Stimulated activated effector memory CD8-positive, alpha-beta T cell treated with anti-CD3 and anti-CD28 coated beads, Interleukin-12 subunit alpha, Interleukin-12 subunit beta, amount 100 ng/mL, for 72 hours (primary cell): ENCODE measurements around the gene TAF5L.

ENCODE experiments used
- ATAC-seq: fragments of 150-1000 bp; cut with Tn5 transposase; 2 replicates; pipeline ENCODE4 v1.10.0; 2021
- DNase-seq, 2 donors: peaks; one replicate each; pipeline ENCODE4 v3.0.0; 2021 to 2022; ENCODE audit warnings: low spot score in 2 of 2
- H3K27ac Mint-ChIP-seq: one replicate; pipeline ENCODE4 v1.8.0; 2022; ENCODE audit warnings: mild to moderate bottlenecking, mixed read lengths
- H3K36me3 Mint-ChIP-seq: one replicate; pipeline ENCODE4 v1.8.0; 2022; ENCODE audit warnings: mild to moderate bottlenecking, mixed read lengths
- H3K4me1 Mint-ChIP-seq: one replicate; pipeline ENCODE4 v1.8.0; 2022; ENCODE audit warnings: mixed read lengths
- H3K4me3 Mint-ChIP-seq: one replicate; pipeline ENCODE4 v1.8.0; 2022; ENCODE audit warnings: mild to moderate bottlenecking, mixed read lengths
- H3K9me3 Mint-ChIP-seq: one replicate; pipeline ENCODE4 v1.8.0; 2022; ENCODE audit warnings: mixed read lengths

The TAF5L gene

GRCh38 chr1:229651546-229651945, 25.6 kb upstream of the TAF5L start:
- no peaks in the 10 kb centered on the region for H3K9me3 Mint-ChIP-seq
- no peak for DNase-seq
- no peaks in the 10 kb centered on the region for H3K4me1 Mint-ChIP-seq
- ATAC-seq = no peak
- H3K27ac Mint-ChIP-seq = no peak overlapping the region
- no peak overlapping the region for H3K4me3 Mint-ChIP-seq
- peaks cover 99% of the 10 kb centered on the region for H3K36me3 Mint-ChIP-seq

- no peak for ATAC-seq
- Mint-ChIP-seq H3K4me1 (no peaks in the 10 kb centered on the region), H3K27ac (no peak overlapping the region), H3K4me3 (no peak overlapping the region), H3K36me3 (peaks cover 100% of the 10 kb centered on the region), H3K9me3 (no peaks in the 10 kb centered on the region)
- DNase-seq = no peak
Observed at GRCh38 chr1:229650045-229650444, 24.1 kb upstream of the TAF5L start.

DNA sequence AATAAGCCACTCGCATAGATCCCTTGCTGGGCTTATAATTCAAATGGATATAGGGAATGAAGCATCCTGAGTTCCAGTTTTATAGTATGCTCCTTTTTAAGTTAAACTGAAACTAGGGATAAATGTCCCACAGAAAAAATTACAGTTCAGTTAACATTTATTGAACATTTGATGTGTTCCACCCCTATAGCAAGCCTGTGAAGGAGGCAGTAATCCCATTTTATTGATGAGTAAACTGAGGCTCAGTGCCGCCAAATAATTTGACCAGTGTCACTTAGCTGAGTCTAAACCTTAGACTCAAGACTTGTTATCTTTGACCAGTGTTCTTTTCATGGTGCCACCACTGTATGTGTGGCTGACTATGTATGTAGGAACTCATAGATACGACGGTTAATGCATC, 22.5 kb upstream of the TAF5L start:
- no peak for ATAC-seq
- Mint-ChIP-seq H3K27ac (no peak overlapping the region), H3K4me3 (no peak overlapping the region), H3K9me3 (no peaks in the 10 kb centered on the region), H3K4me1 (no peaks in the 10 kb centered on the region), H3K36me3 (peaks cover 100% of the 10 kb centered on the region)
- DNase-seq = no peak

GRCh38 chr1:229645324-229645993, 19.5 kb upstream of the TAF5L start:
- Mint-ChIP-seq H3K4me1 (peaks cover 7% of the 10 kb centered on the region), H3K36me3 (peaks cover 84% of the 10 kb centered on the region), H3K4me3 (no peak overlapping the region), H3K27ac (no peak overlapping the region), H3K9me3 (no peaks in the 10 kb centered on the region)
- DNase-seq = no peak
- ATAC-seq = no peak

- peaks cover 84% of the 10 kb centered on the region for H3K36me3 Mint-ChIP-seq
- H3K27ac Mint-ChIP-seq = peak overlapping the region; percentile 79
- H3K4me3 Mint-ChIP-seq = no peak overlapping the region
- ATAC-seq = no peak
- no peaks in the 10 kb centered on the region for H3K9me3 Mint-ChIP-seq
- H3K4me1 Mint-ChIP-seq = peaks cover 7% of the 10 kb centered on the region
- no peak for DNase-seq
Observed at GRCh38 chr1:229643996-229644745, 18.2 kb upstream of the TAF5L start.

DNA sequence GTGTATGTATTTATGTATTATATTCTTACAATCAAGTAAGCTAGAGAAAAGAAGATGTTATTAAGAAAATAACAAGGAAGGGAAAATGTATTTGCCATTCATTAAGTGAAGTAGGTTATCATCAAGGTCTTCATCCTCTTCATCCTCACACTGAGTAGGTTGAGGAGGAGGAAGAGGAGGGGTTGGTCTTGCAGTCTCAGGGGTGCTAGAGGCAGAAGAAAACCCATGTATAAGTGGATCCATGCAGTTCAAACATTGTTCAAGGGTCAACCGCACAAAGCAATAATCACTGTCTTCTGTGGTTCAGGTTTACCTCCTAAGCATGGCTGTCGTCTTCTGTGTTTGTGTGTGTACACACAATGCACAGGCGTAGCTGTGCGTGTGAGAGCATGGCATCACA, 17.0 kb upstream of the TAF5L start:
- H3K36me3 Mint-ChIP-seq = peaks cover 84% of the 10 kb centered on the region
- H3K9me3 Mint-ChIP-seq = no peaks in the 10 kb centered on the region
- H3K27ac Mint-ChIP-seq = no peak overlapping the region
- DNase-seq = no peak
- ATAC-seq = no peak
- no peak overlapping the region for H3K4me3 Mint-ChIP-seq
- H3K4me1 Mint-ChIP-seq = peaks cover 7% of the 10 kb centered on the region

DNA sequence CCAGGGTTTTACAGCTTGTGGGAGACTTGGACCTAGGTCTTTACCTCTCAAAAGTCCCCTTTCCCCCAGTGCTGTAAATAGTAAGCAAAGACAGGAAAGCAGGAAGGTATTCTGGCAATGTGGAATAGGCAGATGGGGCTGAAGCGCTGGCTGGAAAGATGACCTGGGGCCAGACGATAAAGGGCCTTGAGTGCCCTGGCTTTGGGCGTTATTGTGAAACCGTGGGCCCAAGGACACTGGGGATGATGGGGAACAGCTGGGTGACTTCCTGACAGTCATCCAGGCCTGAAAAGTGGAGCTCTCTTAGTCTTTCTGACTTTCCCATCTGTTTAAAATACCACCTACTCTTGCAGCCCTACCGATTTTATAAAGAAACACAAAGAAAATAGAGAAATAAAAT, 16.5 kb upstream of the TAF5L start:
- peaks cover 84% of the 10 kb centered on the region for H3K36me3 Mint-ChIP-seq
- no peak for ATAC-seq
- H3K4me3 Mint-ChIP-seq = no peak overlapping the region
- H3K9me3 Mint-ChIP-seq = no peaks in the 10 kb centered on the region
- no peak for DNase-seq
- peak overlapping the region; percentile 69 for H3K27ac Mint-ChIP-seq
- peaks cover 7% of the 10 kb centered on the region for H3K4me1 Mint-ChIP-seq

GRCh38 chr1:229641306-229641705, 15.4 kb upstream of the TAF5L start:
- Mint-ChIP-seq H3K9me3 (no peaks in the 10 kb centered on the region), H3K4me3 (no peak overlapping the region), H3K36me3 (peaks cover 84% of the 10 kb centered on the region), H3K27ac (no peak overlapping the region), H3K4me1 (peaks cover 7% of the 10 kb centered on the region)
- no peak for DNase-seq
- no peak for ATAC-seq

DNA sequence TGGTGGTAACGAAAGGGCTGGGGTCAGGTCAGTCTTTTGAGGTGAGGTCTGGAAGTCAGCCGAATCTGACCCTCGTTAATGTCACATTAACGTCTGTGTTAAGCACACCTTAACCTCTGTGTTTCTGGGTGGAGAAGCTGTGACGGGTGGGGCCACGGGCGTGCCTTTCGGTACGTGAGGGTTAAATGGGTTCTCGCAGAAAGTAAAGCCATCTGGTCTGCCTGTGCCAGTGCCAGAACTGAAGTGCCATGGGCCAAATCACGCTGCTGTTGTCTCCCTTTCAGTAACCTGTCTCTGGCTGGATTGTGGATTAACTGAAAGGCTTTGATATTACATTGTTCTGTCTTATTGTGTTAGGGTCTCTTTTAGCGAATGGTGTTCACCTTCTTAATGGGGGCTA, 14.5 kb upstream of the TAF5L start:
- DNase-seq (no peak), ATAC-seq (no peak)
- peaks cover 84% of the 10 kb centered on the region for H3K36me3 Mint-ChIP-seq
- no peak overlapping the region for H3K27ac Mint-ChIP-seq
- peaks cover 7% of the 10 kb centered on the region for H3K4me1 Mint-ChIP-seq
- H3K9me3 Mint-ChIP-seq = no peaks in the 10 kb centered on the region
- H3K4me3 Mint-ChIP-seq = no peak overlapping the region

DNA sequence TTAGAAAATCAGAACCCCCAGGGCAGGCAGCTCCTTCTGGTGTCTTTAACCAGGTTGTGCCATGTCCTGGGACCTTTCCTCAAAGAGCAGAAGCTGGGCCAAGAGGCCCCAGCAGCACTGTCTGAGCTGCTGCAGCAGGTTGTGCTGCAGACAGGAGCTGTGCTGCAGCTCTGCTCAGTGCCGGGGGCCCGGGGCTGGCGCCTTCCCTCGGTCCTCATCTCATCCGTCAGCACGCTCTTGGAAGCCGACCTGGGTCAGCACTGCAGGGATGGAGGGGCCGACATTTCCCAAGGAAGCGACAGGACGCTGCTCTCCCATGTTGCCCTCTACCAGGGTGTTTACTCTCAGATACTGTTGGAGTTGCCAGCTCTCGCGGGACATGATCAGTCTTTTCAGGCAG, 11.8 kb upstream of the TAF5L start:
- DNase-seq (no peak), ATAC-seq (no peak)
- H3K4me1 Mint-ChIP-seq = peaks cover 7% of the 10 kb centered on the region
- peaks cover 89% of the 10 kb centered on the region for H3K36me3 Mint-ChIP-seq
- no peak overlapping the region for H3K4me3 Mint-ChIP-seq
- no peaks in the 10 kb centered on the region for H3K9me3 Mint-ChIP-seq
- no peak overlapping the region for H3K27ac Mint-ChIP-seq

DNA sequence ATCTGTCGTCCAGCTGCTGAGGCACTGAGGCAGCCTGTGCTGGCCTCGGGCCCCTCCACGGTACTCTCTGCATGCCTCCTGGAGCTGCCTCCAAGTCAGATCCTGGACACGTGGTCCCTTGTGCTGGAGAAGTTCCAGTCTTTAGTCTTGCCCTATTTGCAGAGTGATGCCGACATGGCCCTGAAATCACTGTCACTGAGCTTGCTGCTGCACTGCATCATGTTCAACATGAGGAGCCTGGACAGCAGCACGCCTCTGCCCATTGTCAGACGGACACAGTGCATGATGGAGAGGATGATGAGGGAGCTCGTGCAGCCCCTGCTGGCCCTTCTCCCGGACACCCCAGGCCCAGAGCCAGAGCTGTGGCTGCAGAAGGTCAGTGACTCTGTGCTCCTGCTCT, 10.1 kb upstream of the TAF5L start:
- Mint-ChIP-seq H3K27ac (no peak overlapping the region), H3K36me3 (peaks cover 90% of the 10 kb centered on the region), H3K4me1 (no peaks in the 10 kb centered on the region)

GRCh38 chr1:229631966-229632365, 6.0 kb upstream of the TAF5L start:
- peaks cover 13% of the 10 kb centered on the region for H3K4me1 Mint-ChIP-seq
- H3K27ac Mint-ChIP-seq = no peak overlapping the region
- ATAC-seq (no peak), DNase-seq (no peak)
- no peaks in the 10 kb centered on the region for H3K9me3 Mint-ChIP-seq
- peaks cover 71% of the 10 kb centered on the region for H3K36me3 Mint-ChIP-seq
- H3K4me3 Mint-ChIP-seq = no peak overlapping the region

More for the DNA sequence above, 10.1 kb upstream of the TAF5L start:
- H3K4me3 Mint-ChIP-seq = no peak overlapping the region
- DNase-seq = no peak
- no peak for ATAC-seq
- no peaks in the 10 kb centered on the region for H3K9me3 Mint-ChIP-seq

- H3K36me3 Mint-ChIP-seq = peaks cover 70% of the 10 kb centered on the region
- H3K4me3 Mint-ChIP-seq = no peak overlapping the region
- DNase-seq (no peak), ATAC-seq (no peak)
- no peaks in the 10 kb centered on the region for H3K9me3 Mint-ChIP-seq
- no peak overlapping the region for H3K27ac Mint-ChIP-seq
- peaks cover 19% of the 10 kb centered on the region for H3K4me1 Mint-ChIP-seq
Observed at GRCh38 chr1:229631148-229631547, 5.2 kb upstream of the TAF5L start.

GRCh38 chr1:229629261-229629660, 3.3 kb upstream of the TAF5L start:
- Mint-ChIP-seq H3K9me3 (no peaks in the 10 kb centered on the region), H3K36me3 (peaks cover 60% of the 10 kb centered on the region), H3K4me1 (peaks cover 29% of the 10 kb centered on the region), H3K27ac (no peak overlapping the region), H3K4me3 (no peak overlapping the region)
- ATAC-seq (no peak), DNase-seq (no peak)

- H3K36me3 Mint-ChIP-seq = peaks cover 45% of the 10 kb centered on the region
- no peak for DNase-seq
- peak overlapping the region; percentile 96 for H3K4me3 Mint-ChIP-seq
- peaks cover 46% of the 10 kb centered on the region for H3K4me1 Mint-ChIP-seq
- ATAC-seq = no peak
- peak overlapping the region; percentile 93 for H3K27ac Mint-ChIP-seq
- H3K9me3 Mint-ChIP-seq = no peaks in the 10 kb centered on the region
Observed at GRCh38 chr1:229627003-229627402, 1.1 kb upstream of the TAF5L start.
